Motor neuron (in vitro differentiated cells): ENCODE data around the gene LY6G6D. TPM values are rescaled to one million over a fixed set of nuclear protein-coding genes. Genes with fewer than 3 reads are reported as not detected.

Source experiments
- ATAC-seq, 8 experiments: fragments of 200-7000 bp; cut with Tn5 transposase; replicated peaks in 6 of 8; 2 replicates each; pipeline ENCODE4 v1.8.0; 2021; ENCODE audit warnings: mild to moderate bottlenecking in 8 of 8, moderate library complexity in 8 of 8
- H3K27ac ChIP-seq, 2 donors: fragments of 250-450 bp; sonication (Bioruptor Pico); 2 replicates each; pipeline ENCODE4 v1.9.0; 2021; ENCODE audit warnings: antibody characterized with exemption in 2 of 2, mild to moderate bottlenecking in 2 of 2, moderate library complexity in 1 of 2
- H3K4me1 ChIP-seq, 2 donors: fragments of 250-450 bp; sonication (Bioruptor Pico); replicated peaks in 1 of 2; 2 replicates each; pipeline ENCODE4 v1.6.1; 2021; ENCODE audit warnings: antibody characterized with exemption in 2 of 2, mild to moderate bottlenecking in 2 of 2, moderate library complexity in 1 of 2
- H3K4me3 ChIP-seq, 5 donors: fragments of 250-450 bp; sonication (Bioruptor Pico); 2 replicates each; pipeline ENCODE4 v1.9.0; 2021; ENCODE audit warnings: antibody characterized with exemption in 5 of 5, mild to moderate bottlenecking in 5 of 5, moderate library complexity in 4 of 5
- WGBS, 10 experiments: fragments of 450-650 bp; shearing (Covaris generic); methylation state at CpG; one replicate each; pipeline ENCODE4 v1.0.0; 2022; 5-methylcytosine and 5-hydroxymethylcytosine counted together
- in situ Hi-C, 9 experiments: fragments of 400-800 bp; cut with MboI; loops; one replicate each; pipeline ENCODE4 v1.15.0; 2021; ENCODE audit warnings: low sequenced_read_pairs in 9 of 9, low pct_unique_long_range_greater_than_20kb in 2 of 9; ENCODE audit not compliant: unreplicated experiment in 9 of 9
- total RNA-seq, 8 experiments: library from RNA; unstranded; fragments of 300-600 nt; gene quantifications; 2 replicates each; pipeline versions ENCODE4 v1.2.3 to v1.2.4, GENCODE V29; 2022

LY6G6D gene
- total RNA-seq, 8 experiments from 2014 or later: not detected

DNA sequence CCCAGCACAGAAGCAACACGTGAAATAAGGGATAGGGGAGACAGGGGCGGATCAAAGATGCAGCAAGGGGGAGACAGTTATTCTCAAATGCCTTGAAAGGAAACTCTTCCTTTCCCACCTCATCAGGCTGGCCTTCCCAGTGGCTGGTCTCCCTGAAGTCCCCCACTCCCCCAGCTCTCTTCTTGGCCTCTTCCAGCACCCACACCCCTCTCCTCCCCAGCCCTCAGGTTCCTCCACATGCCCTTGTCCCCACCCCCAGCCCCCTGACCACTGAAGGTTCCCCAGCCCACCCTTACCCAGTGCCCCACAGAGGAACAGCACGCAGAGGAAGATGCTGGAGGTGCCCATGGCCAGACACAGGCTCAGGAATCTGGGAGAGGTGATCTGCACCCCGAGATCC, 1.7 kb upstream of the LY6G6D start:
- no peak overlapping the region for H3K27ac ChIP-seq
- in situ Hi-C loops: no loop called here

DNA sequence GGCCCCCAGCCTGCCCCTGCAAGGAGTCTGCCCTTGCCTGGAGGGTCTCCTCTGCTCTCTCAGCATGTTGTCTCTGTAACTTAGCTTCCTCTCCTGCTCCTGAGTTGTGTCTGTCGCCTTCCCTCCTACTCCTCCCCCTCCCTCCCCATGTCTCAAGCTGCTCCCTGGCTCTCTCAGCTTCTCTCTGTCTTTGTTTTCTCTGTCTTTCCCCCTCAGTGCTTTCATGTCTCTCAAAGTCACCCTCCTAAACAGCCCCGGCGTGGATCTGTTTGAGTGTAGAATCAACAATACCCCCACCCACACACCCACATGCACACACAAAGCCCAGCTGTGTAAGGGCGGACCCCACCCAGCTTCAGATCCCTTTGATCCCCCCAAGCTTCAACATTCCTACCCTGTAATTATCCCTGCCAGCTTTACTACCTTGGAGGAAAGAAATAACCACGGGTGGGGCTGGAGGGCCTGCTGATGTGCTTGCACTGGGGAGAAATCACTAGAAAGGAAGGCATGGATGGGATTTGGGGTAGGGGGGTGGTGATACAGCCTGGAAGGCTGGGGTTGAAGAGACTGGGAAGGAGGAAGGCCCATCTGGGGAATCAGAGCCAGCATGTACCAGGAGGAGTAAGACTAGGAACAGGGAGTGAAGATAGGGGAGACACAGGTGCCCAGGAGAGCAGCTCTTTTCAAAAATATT, 1.0 kb upstream of the LY6G6D start:
- H3K4me1 ChIP-seq: peaks cover 9 to 12% of the 10 kb centered on the region in 2 donors
- in situ Hi-C loops: no loop called here
- H3K4me3 ChIP-seq: no peak overlapping the region
- ATAC-seq: peak; percentile 34 to 82 (median 68)
- no peak overlapping the region for H3K27ac ChIP-seq
- WGBS, 10 experiments: 0 to 17% (median 0%) methylated on average over 1 of the region's 5 CpGs; no CpG with 5 or more reads in 7 of the 10 experiments

More for the DNA sequence above, 1.7 kb upstream of the LY6G6D start:
- H3K4me3 ChIP-seq: no peak overlapping the region
- no peak for ATAC-seq
- WGBS, 10 experiments: 43 to 86% (median 75%) methylated on average over 1 to 2 of the region's 4 CpGs; no CpG with 5 or more reads in 4 of the 10 experiments
- peaks cover 9 to 12% of the 10 kb centered on the region in 2 donors for H3K4me1 ChIP-seq

GRCh38 chr6:31717499-31718222, 2.5 kb downstream of the LY6G6D start:
- 60 to 100% (median 78%) methylated on average over 1 to 7 of the region's 10 CpGs; no CpG with 5 or more reads in 2 of the 10 experiments for WGBS, 10 experiments
- no peak for ATAC-seq
- Histone ChIP-seq H3K27ac (no peak overlapping the region), H3K4me3 (no peak overlapping the region), H3K4me1 (peaks cover 9 to 12% of the 10 kb centered on the region in 2 donors)
- in situ Hi-C loops: no loop called here

DNA sequence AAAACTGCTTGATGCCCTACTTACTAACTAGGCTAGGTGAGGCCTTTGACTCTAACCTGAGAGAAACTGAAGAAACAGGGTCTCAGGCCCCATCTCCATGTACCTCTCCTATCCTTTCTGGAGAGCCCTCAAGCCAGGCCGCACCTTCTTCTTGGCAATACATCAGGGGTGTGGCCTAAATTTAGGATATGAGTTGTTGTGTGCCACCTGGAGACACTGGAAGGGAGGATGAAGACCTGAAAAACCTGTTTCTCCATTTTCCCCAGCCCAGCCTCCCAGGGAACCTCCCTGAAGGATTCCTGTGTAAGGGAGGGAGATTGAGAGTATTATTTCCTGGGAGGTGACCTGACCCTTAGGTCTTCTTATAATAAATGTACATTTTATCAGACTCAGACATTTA, 3.1 kb downstream of the LY6G6D start:
- in situ Hi-C loops: no loop called here
- ATAC-seq: no peak
- no peak overlapping the region for H3K4me3 ChIP-seq

DNA sequence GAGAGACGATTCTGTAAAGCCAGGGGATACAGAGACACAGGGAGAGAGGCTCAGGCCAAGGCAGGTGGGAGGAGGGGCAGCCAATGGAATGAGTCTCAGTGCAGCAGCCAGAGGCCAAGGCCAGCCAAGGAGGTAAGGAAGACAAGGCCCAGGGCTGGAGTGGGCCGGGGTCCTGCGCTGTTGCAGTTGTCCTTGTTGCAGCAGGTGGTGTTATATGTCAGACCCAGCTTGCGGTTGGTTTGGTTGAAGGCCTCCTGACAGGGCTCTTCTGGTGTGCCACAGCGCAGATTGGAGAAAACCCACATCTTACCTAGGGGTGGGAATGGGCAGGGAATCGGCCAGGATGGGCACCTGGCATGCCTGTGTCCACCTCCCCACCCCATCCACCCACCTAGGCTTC, 3.9 kb downstream of the LY6G6D start:
- Histone ChIP-seq H3K27ac (no peak overlapping the region), H3K4me3 (no peak overlapping the region), H3K4me1 (peaks cover 4 to 5% of the 10 kb centered on the region in 2 donors)
- in situ Hi-C loops: no loop called here
- 47 to 100% (median 66%) methylated on average over 1 to 4 of the region's 6 CpGs; no CpG with 5 or more reads in 2 of the 10 experiments for WGBS, 10 experiments
- ATAC-seq: no peak

More for the DNA sequence above, 3.1 kb downstream of the LY6G6D start:
- Histone ChIP-seq H3K27ac (no peak overlapping the region), H3K4me1 (peaks cover 9 to 12% of the 10 kb centered on the region in 2 donors)
- WGBS, 10 experiments: 100% methylated on average over 1 of the region's 1 CpG; no CpG with 5 or more reads in 6 of the 10 experiments

DNA sequence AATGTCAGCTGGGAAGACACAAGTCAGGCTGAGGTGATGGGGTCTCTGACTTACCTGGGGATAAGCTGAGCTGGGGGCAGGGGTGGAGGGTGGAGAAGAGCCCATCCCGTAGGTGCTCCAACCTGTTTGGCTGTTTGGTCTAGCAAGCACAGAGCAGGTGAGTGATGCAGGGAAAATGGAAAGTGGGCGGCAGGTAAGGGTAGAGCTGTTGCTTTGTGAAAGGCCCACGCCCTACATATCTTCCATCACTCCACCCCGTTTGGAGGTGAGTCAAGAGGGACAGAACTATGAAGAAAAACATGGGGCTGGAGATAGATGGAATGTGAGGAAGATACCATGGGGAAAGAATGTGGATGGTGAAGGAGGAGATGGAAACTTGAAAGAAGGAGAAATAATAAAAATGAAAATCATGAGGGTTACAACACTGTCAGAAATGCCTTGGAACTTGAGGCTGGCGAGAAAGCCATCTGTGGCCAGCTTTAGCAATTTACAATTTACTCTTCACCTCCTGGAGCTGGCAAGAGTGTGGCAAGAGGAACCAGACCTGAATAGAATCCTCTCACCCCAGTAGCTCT, 5.1 kb downstream of the LY6G6D start:
- 5 to 83% (median 75%) methylated on average over 1 to 4 of the region's 5 CpGs; no CpG with 5 or more reads in 2 of the 10 experiments for WGBS, 10 experiments
- H3K27ac ChIP-seq: no peak overlapping the region
- no peaks in the 10 kb centered on the region for H3K4me1 ChIP-seq
- ATAC-seq: no peak
- in situ Hi-C loops: no loop called here
- H3K4me3 ChIP-seq: no peak overlapping the region

DNA sequence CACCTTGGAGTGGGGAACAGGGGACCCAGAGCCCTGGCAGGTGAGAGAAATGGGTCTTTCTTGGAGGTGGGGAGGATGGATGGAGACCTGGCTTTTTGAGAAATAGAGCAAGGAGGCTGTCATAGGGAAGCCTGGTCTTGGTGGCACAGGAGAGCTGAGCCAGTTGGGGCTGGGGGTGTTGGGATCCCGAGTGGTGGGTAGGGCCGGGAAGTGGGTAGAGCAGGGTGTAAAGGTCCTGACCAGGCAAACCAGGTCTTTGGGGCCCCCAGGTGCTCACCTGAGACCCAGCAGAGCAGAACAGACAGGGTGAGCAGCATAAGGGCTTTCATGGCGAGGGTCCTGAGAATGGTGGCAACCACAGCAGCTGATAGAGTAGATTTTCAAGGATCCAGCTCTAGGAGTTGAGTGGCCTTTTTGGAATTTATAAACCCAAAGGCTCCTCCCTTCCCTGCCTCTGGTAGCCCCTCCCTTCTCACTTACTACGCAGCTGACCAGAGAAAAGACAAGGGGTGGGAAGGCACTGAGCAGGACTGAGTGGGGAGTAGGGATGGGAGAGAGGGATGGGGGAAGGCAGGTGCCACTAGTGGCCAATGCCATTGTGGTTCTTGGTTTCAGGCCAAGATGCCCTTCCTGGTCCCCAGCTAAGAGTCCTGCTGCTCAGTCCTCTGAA, 6.3 kb downstream of the LY6G6D start, which contains the start of gene LY6G6C:
LY6G6C (minus strand) TSS at position 396 of the 670 bp plus-strand sequence; CDS start at position 329, 67 bp downstream.
- H3K27ac ChIP-seq: no peak within 1 kb of the TSS
- WGBS, 10 experiments: 17 to 90% (median 40%) methylated on average over 1 to 2 of the region's 4 CpGs; no CpG with 5 or more reads in 5 of the 10 experiments
- in situ Hi-C loops: no loop called here
- ATAC-seq: peak in 1 of 8 experiments; percentile 70
- no peak within 1 kb of the TSS for H3K4me3 ChIP-seq
- no peaks in the 10 kb centered on the region for H3K4me1 ChIP-seq

DNA sequence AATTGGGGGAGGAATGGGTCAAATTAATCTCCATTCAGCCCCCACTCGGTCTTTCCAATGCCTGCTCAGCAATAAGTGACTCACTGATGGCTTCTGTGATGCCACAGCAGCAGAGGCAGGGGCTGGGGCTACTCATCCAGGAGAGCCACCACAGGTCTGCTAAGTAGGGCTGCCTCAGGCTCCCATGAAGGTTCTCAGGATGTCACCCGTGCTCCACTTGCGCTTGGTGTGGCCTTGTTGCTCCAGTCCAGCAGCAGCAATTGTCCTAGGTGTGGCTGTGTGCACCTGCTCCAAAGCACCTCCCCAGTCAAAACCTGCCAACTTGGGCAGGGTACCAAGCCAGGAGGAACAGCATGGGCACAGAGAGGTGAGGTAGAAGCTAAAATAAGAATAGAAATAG, 7.0 kb downstream of the LY6G6D start:
- no peak overlapping the region for H3K4me3 ChIP-seq
- no peak for ATAC-seq
- in situ Hi-C loops: no loop called here
- WGBS, 10 experiments: 40 to 100% (median 91%) methylated on average over 1 to 3 of the region's 3 CpGs; no CpG with 5 or more reads in 7 of the 10 experiments
- H3K4me1 ChIP-seq: no peaks in the 10 kb centered on the region
- no peak overlapping the region for H3K27ac ChIP-seq

DNA sequence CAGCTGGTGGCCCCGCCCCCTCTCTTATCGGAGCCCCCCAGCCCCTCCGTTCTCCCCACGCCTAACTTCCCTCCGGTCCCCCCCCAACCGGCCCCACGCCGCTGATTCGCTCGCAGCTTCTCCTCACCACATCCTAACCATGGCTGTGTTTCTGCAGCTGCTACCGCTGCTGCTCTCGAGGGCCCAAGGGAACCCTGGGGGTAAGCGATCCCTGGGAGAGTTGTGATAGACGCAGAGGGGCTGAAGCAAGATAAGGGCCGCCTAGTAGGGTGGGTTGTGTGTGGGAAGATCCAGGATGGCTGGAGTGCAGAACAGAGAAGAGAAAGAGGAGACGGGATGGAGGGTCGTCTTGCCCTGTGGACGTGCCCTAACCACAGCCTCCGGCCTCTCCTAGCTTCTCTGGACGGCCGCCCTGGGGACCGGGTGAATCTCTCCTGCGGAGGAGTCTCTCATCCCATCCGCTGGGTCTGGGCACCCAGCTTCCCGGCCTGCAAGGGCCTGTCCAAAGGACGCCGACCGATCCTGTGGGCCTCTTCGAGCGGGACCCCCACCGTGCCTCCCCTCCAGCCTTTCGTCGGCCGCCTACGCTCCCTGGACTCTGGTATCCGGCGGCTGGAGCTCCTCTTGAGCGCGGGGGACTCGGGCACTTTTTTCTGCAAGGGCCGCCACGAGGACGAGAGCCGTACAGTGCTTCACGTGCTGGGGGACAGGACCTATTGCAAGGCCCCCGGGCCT, 8.3 kb downstream of the LY6G6D start, which contains the start of gene MPIG6B:
MPIG6B (plus strand) TSS at position 129 of the 735 bp plus-strand sequence; CDS start at position 140, 11 bp downstream.
- no peak within 1 kb of the TSS for H3K27ac ChIP-seq
- in situ Hi-C loops: no loop called here
- WGBS, 10 experiments: 50 to 96% (median 81%) methylated on average over 2 to 10 of the region's 46 CpGs; no CpG with 5 or more reads in 6 of the 10 experiments
- H3K4me3 ChIP-seq: no peak within 1 kb of the TSS
- H3K4me1 ChIP-seq: peaks cover 0 to 3% of the 10 kb centered on the region in 2 donors
- ATAC-seq: peak in 5 of 8 experiments; percentile 5 to 26 (median 18)

- WGBS, 10 experiments: 56 to 94% (median 83%) methylated on average over 1 to 13 of the region's 25 CpGs; no CpG with 5 or more reads in 5 of the 10 experiments
- peaks cover 4 to 8% of the 10 kb centered on the region in 2 donors for H3K4me1 ChIP-seq
- in situ Hi-C loops: no loop called here
- no peak overlapping the region for H3K27ac ChIP-seq
- H3K4me3 ChIP-seq: no peak overlapping the region
- peak in 5 of 8 experiments; percentile 13 to 27 (median 26) for ATAC-seq
Measured at GRCh38 chr6:31723980-31724691, 9.0 kb downstream of the LY6G6D start.

DNA sequence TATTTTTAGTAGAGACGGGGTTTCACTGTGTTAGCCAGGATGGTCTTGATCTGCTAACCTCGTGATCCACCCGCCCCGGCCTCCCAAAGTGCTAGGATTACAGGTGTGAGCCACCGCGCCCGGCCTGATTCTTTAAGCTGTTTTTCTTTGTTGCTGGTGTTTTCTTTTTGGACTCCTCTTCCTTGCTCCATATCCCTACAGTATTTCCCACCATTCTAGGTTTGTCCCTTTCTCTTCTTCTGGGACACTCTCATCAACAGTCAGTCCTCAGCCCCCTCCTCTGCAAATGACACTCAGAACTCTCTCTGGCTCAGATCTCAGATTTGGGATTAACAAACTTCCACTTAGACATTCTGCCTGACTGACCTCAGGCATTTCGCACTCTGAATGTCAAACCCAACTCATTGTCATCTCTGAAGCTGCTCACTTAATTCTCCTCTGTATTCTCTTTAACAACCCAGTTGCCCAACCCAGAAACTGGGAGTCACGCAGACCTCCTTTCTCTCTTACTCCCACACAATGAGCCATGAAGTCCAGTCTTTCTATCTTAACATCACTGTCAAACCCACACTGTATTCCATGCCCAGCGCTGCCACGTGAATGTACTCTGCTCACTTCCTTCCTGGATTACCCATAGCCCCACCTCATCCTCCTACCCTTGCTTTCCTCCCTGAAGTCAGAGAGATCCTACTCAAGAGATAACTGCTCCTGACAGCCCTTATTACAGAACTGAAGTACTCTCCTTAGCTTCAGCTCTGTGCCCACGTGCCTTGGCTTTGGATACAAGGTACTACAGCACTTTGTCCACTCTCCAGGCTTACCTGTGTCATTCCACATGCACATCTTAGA, 10.6 kb downstream of the LY6G6D start:
- no peak for ATAC-seq

More for the DNA sequence above, 10.6 kb downstream of the LY6G6D start:
- Histone ChIP-seq H3K27ac (no peak overlapping the region), H3K4me1 (peaks cover 8 to 12% of the 10 kb centered on the region in 2 donors), H3K4me3 (no peak overlapping the region)
- WGBS, 10 experiments: 83 to 100% (median 93%) methylated on average over 1 to 11 of the region's 12 CpGs
- in situ Hi-C loops: no loop called here
